Erythroblast (primary cell): ENCODE results near the gene EXOC2.

Experiments
- GATA1 ChIP-seq: IDR thresholded peaks from 2 replicates; pipeline ENCODE4 v1.6.1; 2011; ENCODE audit warnings: low read depth, mild to moderate bottlenecking, control low read depth, low read length, moderate library complexity
- POLR2A ChIP-seq: IDR thresholded peaks from 2 replicates; pipeline ENCODE4 v1.6.1; 2011; ENCODE audit warnings: mild to moderate bottlenecking, low read length

- no peak for TF ChIP-seq POLR2A
- no peak for TF ChIP-seq GATA1
These were observed 203.2 kb downstream of the EXOC2 start for GRCh38 chr6:489762-490161.
